ENCODE data around the gene SH3TC1. TPM values are rescaled to one million over a fixed set of nuclear protein-coding genes. Genes with fewer than 3 reads are reported as not detected.

The SH3TC1 gene
- total and polyA plus RNA-seq, 2 donors from 2014 or later = 43.1 to 127 TPM

DNA sequence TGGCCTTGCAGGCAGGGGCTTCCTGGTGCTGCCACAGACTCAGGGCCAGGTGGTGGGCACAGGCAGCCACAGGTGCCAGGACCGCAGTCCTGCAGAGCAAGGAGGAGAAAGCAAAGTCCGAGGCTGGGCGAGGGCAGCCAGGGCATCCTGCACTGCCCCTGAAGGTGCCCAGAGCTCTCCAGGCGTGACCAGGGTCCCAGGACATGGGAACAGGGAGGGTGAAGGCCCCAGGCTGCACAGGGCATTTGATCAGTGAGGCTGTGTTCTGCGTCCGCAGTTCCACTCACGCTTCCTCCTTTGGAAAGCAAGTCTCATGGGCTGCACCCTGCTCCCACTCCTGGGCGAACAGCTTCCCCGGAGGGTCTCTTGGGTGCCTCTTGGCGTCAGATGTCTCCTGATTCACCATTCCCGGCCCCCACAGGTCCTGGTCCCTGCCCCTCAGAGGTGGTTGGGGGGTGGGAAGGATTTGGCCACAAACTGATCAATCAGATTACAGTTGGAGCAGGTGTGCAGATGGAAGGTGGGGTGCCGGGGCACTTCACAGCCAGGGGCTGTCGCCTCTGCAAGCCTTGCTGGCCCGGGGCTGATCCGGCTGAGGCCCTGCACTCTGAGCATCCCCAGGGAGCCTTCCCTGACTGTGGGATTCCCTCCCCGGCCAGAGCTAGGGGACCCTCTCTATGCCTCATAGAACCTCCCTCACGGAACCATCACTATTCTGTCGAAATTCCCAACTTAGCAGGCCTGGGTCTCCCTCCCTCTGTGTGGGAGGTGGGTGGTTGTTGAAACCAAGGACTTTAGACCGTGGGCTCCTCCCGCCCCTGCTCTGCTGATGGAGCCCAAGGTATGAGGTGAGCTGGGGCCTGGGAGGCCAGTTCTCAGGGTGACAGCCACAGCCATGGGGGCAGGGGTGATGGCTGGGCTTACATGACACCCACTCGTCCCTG lies 3.3 kb downstream of the SH3TC1 start:
- DNase-seq (peak in 1 of 5 donors; percentile 76), FAIRE-seq (no peak)
- Histone ChIP-seq H3K9ac (ENCODE audit: low read length in 3 of 3) (peak overlapping the region in 2 of 3 donors; percentile 37 to 71), H3K4me3 (ENCODE audit: low read length in 3 of 3) (peak overlapping the region in 2 of 3 donors; percentile 62 to 88), H3K36me3 (ENCODE audit: control insufficient read depth in 2 of 3, insufficient read depth in 3 of 3, low read length in 3 of 3) (peaks cover 0 to 6% (median 0%) of the 10 kb centered on the region in 3 donors), H3K4me1 (ENCODE audit: control insufficient read depth in 2 of 3, insufficient read depth in 2 of 3, low read depth in 1 of 3, low read length in 3 of 3) (peaks cover 0 to 57% (median 26%) of the 10 kb centered on the region in 3 donors), H3K27me3 (ENCODE audit: control insufficient read depth, insufficient read depth, low read length) (no peaks in the 10 kb centered on the region), H3K9me3 (ENCODE audit: control insufficient read depth in 2 of 3, insufficient read depth in 1 of 3, low read length in 3 of 3) (no peaks in the 10 kb centered on the region), H3K27ac (ENCODE audit: low read depth in 2 of 2, low read length in 2 of 2) (peak overlapping the region; percentile 96 to 98)
- intact Hi-C loops (cut with DNase I) = no loop called here
- no peak for TF ChIP-seq CTCF (IDR thresholded peaks at IDR 0.05; ENCODE audit: borderline replicate concordance, extremely low read depth, insufficient read depth)

DNA sequence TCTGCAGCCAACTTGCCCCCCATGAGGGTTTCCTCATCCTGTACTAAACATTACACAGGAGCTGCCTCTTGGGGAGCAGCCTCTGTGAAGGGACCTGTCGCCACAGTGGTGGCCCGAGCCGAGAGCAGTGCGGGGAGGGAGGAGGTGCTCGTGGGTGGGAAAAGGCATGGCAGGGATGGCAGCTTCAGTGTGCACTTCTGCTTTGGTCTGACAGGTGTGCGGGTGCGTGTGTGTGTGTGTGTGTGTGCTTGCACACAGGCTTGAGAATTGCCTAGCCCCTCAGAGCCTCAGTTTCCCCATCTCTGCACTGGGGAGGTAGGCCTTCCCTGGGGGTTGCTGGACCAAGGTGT lies 3.9 kb downstream of the SH3TC1 start:
- Histone ChIP-seq H3K36me3 (ENCODE audit: control insufficient read depth in 2 of 3, insufficient read depth in 3 of 3, low read length in 3 of 3) (peaks cover 0 to 10% (median 0%) of the 10 kb centered on the region in 3 donors), H3K4me3 (ENCODE audit: low read length in 3 of 3) (peak overlapping the region in 1 of 3 donors; percentile 88), H3K4me1 (ENCODE audit: control insufficient read depth in 2 of 3, insufficient read depth in 2 of 3, low read depth in 1 of 3, low read length in 3 of 3) (peaks cover 0 to 53% (median 22%) of the 10 kb centered on the region in 3 donors), H3K9me3 (ENCODE audit: control insufficient read depth in 2 of 3, insufficient read depth in 1 of 3, low read length in 3 of 3) (no peaks in the 10 kb centered on the region), H3K27me3 (ENCODE audit: control insufficient read depth, insufficient read depth, low read length) (no peaks in the 10 kb centered on the region), H3K9ac (ENCODE audit: low read length in 3 of 3) (no peak overlapping the region), H3K27ac (ENCODE audit: low read depth in 2 of 2, low read length in 2 of 2) (peak overlapping the region in 1 of 2 donors; percentile 98)
- intact Hi-C loops (cut with DNase I) = no loop called here
- DNase-seq (no peak), FAIRE-seq (no peak)
- TF ChIP-seq CTCF (IDR thresholded peaks at IDR 0.05; ENCODE audit: borderline replicate concordance, extremely low read depth, insufficient read depth) = no peak

GRCh38 chr4:8203817-8204216 lies 4.7 kb downstream of the SH3TC1 start:
- no peaks in the 10 kb centered on the region for H3K27me3 ChIP-seq (ENCODE audit: control insufficient read depth, insufficient read depth, low read length)
- DNase-seq (no peak), FAIRE-seq (no peak)
- TF ChIP-seq CTCF (IDR thresholded peaks at IDR 0.05; ENCODE audit: borderline replicate concordance, extremely low read depth, insufficient read depth) = no peak
- peaks cover 0 to 45% (median 14%) of the 10 kb centered on the region in 3 donors for H3K4me1 ChIP-seq (ENCODE audit: control insufficient read depth in 2 of 3, insufficient read depth in 2 of 3, low read depth in 1 of 3, low read length in 3 of 3)
- no peaks in the 10 kb centered on the region for H3K9me3 ChIP-seq (ENCODE audit: control insufficient read depth in 2 of 3, insufficient read depth in 1 of 3, low read length in 3 of 3)
- intact Hi-C loops (cut with DNase I) = no loop called here
- H3K36me3 ChIP-seq (ENCODE audit: control insufficient read depth in 2 of 3, insufficient read depth in 3 of 3, low read length in 3 of 3) = peaks cover 0 to 10% (median 1%) of the 10 kb centered on the region in 3 donors
- peak overlapping the region in 1 of 3 donors; percentile 12 for H3K9ac ChIP-seq (ENCODE audit: low read length in 3 of 3)
- peak overlapping the region in 1 of 3 donors; percentile 88 for H3K4me3 ChIP-seq (ENCODE audit: low read length in 3 of 3)
- H3K27ac ChIP-seq (ENCODE audit: low read depth in 2 of 2, low read length in 2 of 2) = peak overlapping the region in 1 of 2 donors; percentile 32
